Endothelial cell of umbilical vein (primary cell): ENCODE data around the gene RFESD.

ENCODE experiments used
- EZH2 ChIP-seq: IDR thresholded peaks from 2 replicates; pipeline ENCODE4 v1.6.1; 2012; ENCODE audit warnings: borderline replicate concordance, low read depth, mild to moderate bottlenecking, moderate library complexity, low read length, inconsistent platforms; ENCODE audit not compliant: severe bottlenecking
- MYC ChIP-seq: IDR thresholded peaks from one replicate; pipeline ENCODE4 v1.6.1; 2011; ENCODE audit warnings: mild to moderate bottlenecking, low read depth, low read length
- POLR2A ChIP-seq: IDR thresholded peaks from 2 replicates; pipeline ENCODE4 v1.6.1; 2012; ENCODE audit warnings: low read depth, mild to moderate bottlenecking, control low read depth, low read length
- POLR2AphosphoS5 ChIP-seq: IDR thresholded peaks from 2 replicates; pipeline ENCODE4 v1.6.1; 2012; ENCODE audit warnings: low read depth, mild to moderate bottlenecking, control low read depth, low read length, moderate library complexity; ENCODE audit not compliant: insufficient read depth
- TF ChIP-seq, protein P1 (sequence below), 2 donors: IDR thresholded peaks; 1 replicate in 1 of 2; 2 replicates in 1 of 2; pipeline ENCODE4 v1.5.1; 2011; ENCODE audit warnings: low read length in 2 of 2, mild to moderate bottlenecking in 2 of 2, moderate library complexity in 2 of 2, control low read depth in 1 of 2, inconsistent platforms in 1 of 2, low read depth in 1 of 2; ENCODE audit not compliant: insufficient read depth in 1 of 2; ENCODE audit errors: extremely low read depth in 1 of 2

DNA sequence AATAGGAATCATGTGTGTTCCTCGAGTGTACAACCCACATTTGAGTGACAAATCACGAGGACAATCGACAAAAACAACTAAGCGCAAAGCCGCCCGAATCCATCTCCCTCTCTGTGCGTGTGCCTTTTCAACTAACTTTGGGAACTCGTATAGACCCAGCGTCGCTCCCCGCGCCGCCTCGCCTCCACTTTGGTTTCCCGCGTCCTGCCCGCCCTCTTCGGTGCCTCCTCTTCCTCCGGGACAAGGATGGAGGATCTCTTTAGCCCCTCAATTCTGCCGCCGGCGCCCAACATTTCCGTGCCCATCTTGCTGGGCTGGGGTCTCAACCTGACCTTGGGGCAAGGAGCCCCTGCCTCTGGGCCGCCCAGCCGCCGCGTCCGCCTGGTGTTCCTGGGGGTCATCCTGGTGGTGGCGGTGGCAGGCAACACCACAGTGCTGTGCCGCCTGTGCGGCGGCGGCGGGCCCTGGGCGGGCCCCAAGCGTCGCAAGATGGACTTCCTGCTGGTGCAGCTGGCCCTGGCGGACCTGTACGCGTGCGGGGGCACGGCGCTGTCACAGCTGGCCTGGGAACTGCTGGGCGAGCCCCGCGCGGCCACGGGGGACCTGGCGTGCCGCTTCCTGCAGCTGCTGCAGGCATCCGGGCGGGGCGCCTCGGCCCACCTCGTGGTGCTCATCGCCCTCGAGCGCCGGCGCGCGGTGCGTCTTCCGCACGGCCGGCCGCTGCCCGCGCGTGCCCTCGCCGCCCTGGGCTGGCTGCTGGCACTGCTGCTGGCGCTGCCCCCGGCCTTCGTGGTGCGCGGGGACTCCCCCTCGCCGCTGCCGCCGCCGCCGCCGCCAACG lies 26.3 kb upstream of the RFESD start, which contains the start of gene GPR150:
- TF ChIP-seq POLR2A (peak; percentile 31), EZH2 (no peak), POLR2AphosphoS5 (no peak), MYC (peak; percentile 29)
- TF ChIP-seq, protein P1, sequence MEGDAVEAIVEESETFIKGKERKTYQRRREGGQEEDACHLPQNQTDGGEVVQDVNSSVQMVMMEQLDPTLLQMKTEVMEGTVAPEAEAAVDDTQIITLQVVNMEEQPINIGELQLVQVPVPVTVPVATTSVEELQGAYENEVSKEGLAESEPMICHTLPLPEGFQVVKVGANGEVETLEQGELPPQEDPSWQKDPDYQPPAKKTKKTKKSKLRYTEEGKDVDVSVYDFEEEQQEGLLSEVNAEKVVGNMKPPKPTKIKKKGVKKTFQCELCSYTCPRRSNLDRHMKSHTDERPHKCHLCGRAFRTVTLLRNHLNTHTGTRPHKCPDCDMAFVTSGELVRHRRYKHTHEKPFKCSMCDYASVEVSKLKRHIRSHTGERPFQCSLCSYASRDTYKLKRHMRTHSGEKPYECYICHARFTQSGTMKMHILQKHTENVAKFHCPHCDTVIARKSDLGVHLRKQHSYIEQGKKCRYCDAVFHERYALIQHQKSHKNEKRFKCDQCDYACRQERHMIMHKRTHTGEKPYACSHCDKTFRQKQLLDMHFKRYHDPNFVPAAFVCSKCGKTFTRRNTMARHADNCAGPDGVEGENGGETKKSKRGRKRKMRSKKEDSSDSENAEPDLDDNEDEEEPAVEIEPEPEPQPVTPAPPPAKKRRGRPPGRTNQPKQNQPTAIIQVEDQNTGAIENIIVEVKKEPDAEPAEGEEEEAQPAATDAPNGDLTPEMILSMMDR (IDR thresholded peaks at IDR 0.05; ENCODE audit: extremely low read depth in 1 of 2, insufficient read depth in 1 of 2, low read depth in 1 of 2, low read length in 2 of 2): no peak
